Measurements from ENCODE around the gene MAP2K4.
"Not testable (repeated sequence)": the region's sequence is repeated elsewhere in the genome, so short reads cannot be mapped to it uniquely, and the experiment has no call there.

The MAP2K4 gene

DNA sequence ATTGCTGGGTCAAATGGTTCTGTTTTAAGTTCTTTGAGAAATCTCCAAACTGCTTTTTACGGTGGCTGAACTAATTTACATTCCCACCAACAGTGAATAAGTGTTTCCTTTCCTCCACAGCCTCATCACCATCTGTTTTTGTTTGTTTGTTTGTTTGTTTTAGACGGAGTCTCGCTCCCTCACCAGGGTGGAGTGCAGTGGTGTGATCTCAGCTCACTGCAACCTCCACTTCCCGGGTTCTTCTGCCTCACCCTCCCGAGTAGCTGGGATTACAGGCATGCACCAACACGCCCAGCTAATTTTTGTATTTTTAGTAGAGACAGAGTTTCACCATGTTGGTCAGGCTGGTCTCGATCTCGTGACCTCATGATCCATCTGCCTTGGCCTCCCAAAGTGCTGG is 141.5 kb downstream of the MAP2K4 start:
- DNase-seq (ENCODE audit: low spot score) = not testable (repeated sequence)

DNA sequence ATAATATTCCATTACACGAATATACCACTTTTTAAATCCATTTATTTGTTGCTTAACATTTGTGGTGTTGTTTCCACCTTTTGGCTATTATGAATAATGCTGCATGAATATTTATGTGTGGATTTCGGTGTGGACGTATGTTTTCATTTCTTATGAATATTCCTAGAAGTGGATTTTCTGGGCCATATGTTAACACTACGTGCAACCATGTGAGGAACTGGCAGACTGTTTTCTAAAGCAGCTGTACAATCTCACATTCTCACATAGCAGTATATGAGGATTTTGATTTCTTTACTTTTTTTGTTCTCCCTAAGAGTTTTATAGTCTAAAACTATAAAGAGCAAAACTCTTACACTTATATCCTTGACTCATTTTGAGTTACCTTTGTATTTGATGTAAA is 143.4 kb downstream of the MAP2K4 start:
- no peak for DNase-seq (ENCODE audit: low spot score)

DNA sequence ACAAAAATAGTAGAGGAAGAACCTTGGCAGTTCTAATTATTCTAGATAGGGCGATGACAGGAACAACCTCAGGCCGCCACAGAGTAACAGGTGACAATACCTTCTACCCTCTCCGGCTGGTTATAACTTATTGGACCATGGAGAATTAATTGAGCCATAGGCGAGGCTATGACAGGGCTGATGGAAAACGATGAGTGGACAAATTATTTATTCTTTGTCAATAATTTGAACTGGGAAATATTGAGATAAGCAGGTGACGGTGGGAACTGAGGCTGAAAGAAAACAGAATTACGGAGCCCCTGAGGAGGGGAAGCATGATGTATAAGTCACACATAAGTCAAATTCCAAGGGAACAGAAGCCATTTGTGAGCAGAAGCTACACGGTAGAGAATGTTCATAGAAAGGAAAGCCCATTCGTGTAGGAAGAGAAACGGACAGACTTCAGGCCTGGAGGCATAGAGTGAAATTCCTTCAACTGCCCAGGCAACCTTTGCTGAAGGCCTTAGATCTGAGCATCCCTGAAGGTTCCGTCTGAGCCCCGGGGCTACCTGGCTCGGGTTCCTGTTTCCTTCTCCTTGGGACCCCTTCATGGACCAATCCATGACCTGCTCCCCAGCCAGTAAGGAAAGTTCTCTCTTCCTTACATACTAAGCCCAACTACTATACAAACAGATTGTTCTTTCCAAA is 158.1 kb downstream of the MAP2K4 start:
- no peak for DNase-seq (ENCODE audit: low spot score)

DNA sequence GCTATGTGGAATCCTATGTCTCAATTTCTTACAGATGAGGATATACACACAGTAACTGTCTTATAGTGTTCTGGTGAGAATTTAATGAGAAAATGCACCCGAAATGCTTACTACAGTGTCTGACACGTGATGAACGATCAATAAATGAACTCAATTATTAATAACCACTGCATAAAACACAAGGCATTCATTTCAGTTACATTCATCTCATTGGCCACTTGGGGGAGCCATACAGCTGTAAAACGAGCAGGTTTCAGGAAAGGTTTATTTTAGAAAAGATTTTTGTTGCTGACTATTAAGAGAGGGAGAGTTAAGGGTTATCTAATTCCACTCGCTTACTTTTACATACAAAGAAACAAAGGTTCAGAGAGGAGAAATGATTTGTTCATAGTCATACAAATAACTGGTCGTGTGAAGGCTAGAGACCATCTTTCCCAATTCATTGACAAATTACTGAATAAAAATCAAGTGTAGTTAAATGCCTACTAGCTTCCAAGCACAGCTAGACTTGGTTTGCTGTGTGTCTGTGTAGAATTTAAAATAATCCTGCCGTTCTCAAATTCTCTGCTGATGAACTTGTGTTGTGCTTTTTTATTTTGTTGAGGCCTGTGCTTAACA is 160.1 kb downstream of the MAP2K4 start:
- DNase-seq (ENCODE audit: low spot score) = no peak

DNA sequence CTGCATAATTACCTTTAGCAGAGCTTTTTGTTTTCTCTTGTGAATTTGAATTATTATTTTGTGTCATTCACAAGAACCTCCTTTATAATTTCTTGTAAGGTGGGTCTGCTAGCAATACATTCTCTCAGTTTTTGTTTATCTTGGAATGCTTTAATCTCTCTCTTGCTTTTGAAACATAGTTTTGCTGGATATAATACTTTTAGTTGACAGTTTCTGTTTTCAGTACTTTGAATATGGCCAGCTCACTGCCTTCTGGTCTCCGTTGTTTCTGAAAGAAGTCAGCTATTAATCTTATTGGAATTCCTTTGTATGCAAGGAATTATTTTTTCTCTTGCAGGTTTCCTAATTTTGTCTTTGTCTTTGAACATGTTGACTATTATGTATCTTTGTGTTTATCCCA is 167.0 kb downstream of the MAP2K4 start:
- no peak for DNase-seq (ENCODE audit: low spot score)

DNA sequence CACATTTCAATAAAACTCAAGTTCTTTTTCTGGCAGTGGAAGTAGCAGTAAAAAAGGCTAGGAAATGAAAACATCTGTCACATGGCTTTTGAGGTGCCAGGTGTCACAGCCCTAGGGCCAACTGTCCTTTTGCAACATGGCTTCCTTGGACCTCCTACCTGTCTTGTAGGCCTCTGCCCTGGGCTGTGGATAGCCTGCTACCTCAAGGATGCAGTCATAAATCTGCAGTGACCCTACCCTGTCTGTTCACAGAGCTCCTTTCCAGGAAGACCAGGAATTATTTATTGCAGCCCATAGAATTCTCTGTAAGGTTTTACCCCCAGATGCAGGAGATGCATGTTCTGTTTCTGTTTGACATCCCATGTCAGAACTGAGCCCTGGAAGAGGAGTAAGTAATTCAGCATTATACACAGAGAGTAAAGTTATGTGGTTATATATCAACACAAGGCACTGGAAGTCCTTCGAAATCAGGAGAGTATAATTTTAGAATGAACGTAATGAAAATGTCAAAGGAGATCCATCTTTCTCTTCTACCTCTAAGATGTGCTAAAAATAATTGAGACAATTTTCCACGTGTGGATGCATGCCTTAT is 172.6 kb downstream of the MAP2K4 start:
- no peak for DNase-seq (ENCODE audit: low spot score)

All from ecto neural progenitor cell (in vitro differentiated cells).